ENCODE measurements around the gene ZNF507.
"Not testable (repeated sequence)": the region's sequence is repeated elsewhere in the genome, so short reads cannot be mapped to it uniquely, and the experiment has no call there.

The ZNF507 gene

GRCh38 chr19:32415246-32415645 is 69.8 kb downstream of the ZNF507 start:
- no peak for DNase-seq (ENCODE audit: low read depth)

- no peak for DNase-seq (ENCODE audit: low read depth)
Measured at GRCh38 chr19:32415669-32416068, 70.3 kb downstream of the ZNF507 start.

- DNase-seq (ENCODE audit: low read depth), result no peak
Measured at GRCh38 chr19:32416749-32417456, 71.5 kb downstream of the ZNF507 start.

- DNase-seq (ENCODE audit: low read depth), result no peak
Measured at GRCh38 chr19:32418155-32418554, 72.7 kb downstream of the ZNF507 start.

- no peak for DNase-seq (ENCODE audit: low read depth)
Measured at GRCh38 chr19:32421589-32422361, 76.4 kb downstream of the ZNF507 start.

GRCh38 chr19:32422435-32422834 is 77.0 kb downstream of the ZNF507 start:
- DNase-seq (ENCODE audit: low read depth), result no peak

GRCh38 chr19:32423944-32424343 is 78.5 kb downstream of the ZNF507 start:
- DNase-seq (ENCODE audit: low read depth), result not testable (repeated sequence)

GRCh38 chr19:32427536-32427935 is 82.1 kb downstream of the ZNF507 start:
- no peak for DNase-seq (ENCODE audit: low read depth)

GRCh38 chr19:32436692-32437091 is 91.3 kb downstream of the ZNF507 start:
- DNase-seq (ENCODE audit: low read depth), result no peak

GRCh38 chr19:32437096-32437495 is 91.7 kb downstream of the ZNF507 start:
- no peak for DNase-seq (ENCODE audit: low read depth)

Data from activated T-cell treated with anti-CD3 and anti-CD28 coated beads for 48 hours (primary cell).